Nephron (organoid): Measurements from ENCODE around the gene SBF2.
A peak's percentile ranks its signal among the peaks of the same experiment; 100 is the strongest.

Experiments
- H3K27ac Mint-ChIP-seq, 3 experiments: 2 replicates each; pipeline ENCODE4 v1.8.0; 2020; ENCODE audit warnings: mixed read lengths in 3 of 3, mild to moderate bottlenecking in 2 of 3, moderate library complexity in 1 of 3
- H3K27me3 Mint-ChIP-seq: 2 replicates; pipeline ENCODE4 v1.8.0; 2021; ENCODE audit warnings: low read depth, mild to moderate bottlenecking, moderate library complexity, mixed read lengths
- H3K36me3 Mint-ChIP-seq: 2 replicates; pipeline ENCODE4 v1.8.0; 2020; ENCODE audit warnings: low read depth, mixed read lengths
- H3K4me1 Mint-ChIP-seq: 2 replicates; pipeline ENCODE4 v1.8.0; 2020; ENCODE audit warnings: mixed read lengths
- H3K4me3 Mint-ChIP-seq, 3 experiments: 2 replicates each; pipeline ENCODE4 v1.8.0; 2020; ENCODE audit warnings: mild to moderate bottlenecking in 3 of 3, mixed read lengths in 3 of 3, moderate library complexity in 2 of 3
- H3K9me3 Mint-ChIP-seq: 2 replicates; pipeline ENCODE4 v1.8.0; 2020; ENCODE audit warnings: mixed read lengths
- TF ChIP-seq, protein P1 (sequence below), 3 experiments: fragments of 200-600 bp; sonication (generic); IDR thresholded peaks; one replicate each; pipeline ENCODE4 v1.5.0; 2021; ENCODE audit warnings: antibody characterized with exemption in 3 of 3; ENCODE audit not compliant: unreplicated experiment in 3 of 3

SBF2 gene

DNA sequence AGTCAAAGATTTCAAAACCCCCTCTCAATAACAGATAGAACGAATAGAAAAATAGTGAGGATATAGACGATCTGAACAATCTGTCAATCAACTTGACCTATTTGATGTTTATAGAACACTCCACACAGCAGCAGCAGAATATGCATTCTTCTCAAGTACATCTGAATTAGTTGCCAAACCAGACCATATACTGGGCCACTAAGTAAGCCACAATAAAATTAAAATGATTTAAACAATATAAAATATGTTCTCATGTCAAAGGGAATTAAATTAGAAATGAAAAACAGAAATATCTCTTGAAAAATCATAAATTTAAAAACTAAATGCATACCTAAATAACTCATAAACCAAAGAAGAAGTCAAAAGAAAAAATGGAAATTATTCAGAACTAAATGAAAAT lies 229.2 kb downstream of the SBF2 start:
- H3K9me3 Mint-ChIP-seq: peaks cover 34% of the 10 kb centered on the region
- peak overlapping the region in 1 of 3 experiments; percentile 2 for H3K27ac Mint-ChIP-seq
- no peak overlapping the region for H3K4me3 Mint-ChIP-seq
- peaks cover 26% of the 10 kb centered on the region for H3K36me3 Mint-ChIP-seq
- TF ChIP-seq, protein P1, sequence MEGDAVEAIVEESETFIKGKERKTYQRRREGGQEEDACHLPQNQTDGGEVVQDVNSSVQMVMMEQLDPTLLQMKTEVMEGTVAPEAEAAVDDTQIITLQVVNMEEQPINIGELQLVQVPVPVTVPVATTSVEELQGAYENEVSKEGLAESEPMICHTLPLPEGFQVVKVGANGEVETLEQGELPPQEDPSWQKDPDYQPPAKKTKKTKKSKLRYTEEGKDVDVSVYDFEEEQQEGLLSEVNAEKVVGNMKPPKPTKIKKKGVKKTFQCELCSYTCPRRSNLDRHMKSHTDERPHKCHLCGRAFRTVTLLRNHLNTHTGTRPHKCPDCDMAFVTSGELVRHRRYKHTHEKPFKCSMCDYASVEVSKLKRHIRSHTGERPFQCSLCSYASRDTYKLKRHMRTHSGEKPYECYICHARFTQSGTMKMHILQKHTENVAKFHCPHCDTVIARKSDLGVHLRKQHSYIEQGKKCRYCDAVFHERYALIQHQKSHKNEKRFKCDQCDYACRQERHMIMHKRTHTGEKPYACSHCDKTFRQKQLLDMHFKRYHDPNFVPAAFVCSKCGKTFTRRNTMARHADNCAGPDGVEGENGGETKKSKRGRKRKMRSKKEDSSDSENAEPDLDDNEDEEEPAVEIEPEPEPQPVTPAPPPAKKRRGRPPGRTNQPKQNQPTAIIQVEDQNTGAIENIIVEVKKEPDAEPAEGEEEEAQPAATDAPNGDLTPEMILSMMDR (IDR thresholded peaks at IDR 0.05; ENCODE audit: unreplicated experiment in 3 of 3): no peak
- H3K4me1 Mint-ChIP-seq: no peaks in the 10 kb centered on the region
- H3K27me3 Mint-ChIP-seq: no peaks in the 10 kb centered on the region

DNA sequence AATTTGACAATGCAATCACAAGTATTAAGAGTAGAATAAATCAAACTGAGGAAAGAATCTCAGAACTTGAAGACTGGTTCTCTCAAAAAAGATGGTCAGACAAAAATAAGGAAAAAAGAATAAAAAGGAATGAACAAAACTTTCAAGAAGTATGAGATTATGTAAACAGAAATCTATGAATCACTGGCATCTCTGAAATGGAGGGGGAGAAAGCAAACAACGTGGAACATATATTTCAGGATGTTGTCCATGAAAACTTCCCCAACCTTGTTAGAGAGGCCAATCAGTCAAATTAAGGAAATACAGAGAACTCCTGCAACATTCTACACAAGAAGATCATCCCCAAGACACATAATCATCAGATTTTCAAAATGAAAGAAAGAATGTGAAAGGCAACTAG lies 235.7 kb downstream of the SBF2 start:
- H3K27ac Mint-ChIP-seq: no peak overlapping the region
- TF ChIP-seq, protein P1 (IDR thresholded peaks at IDR 0.05; ENCODE audit: unreplicated experiment in 3 of 3): no peak
- no peak overlapping the region for H3K4me3 Mint-ChIP-seq
- H3K9me3 Mint-ChIP-seq: peaks cover 67% of the 10 kb centered on the region
- no peaks in the 10 kb centered on the region for H3K4me1 Mint-ChIP-seq
- peaks cover 63% of the 10 kb centered on the region for H3K36me3 Mint-ChIP-seq
- peaks cover 5% of the 10 kb centered on the region for H3K27me3 Mint-ChIP-seq

DNA sequence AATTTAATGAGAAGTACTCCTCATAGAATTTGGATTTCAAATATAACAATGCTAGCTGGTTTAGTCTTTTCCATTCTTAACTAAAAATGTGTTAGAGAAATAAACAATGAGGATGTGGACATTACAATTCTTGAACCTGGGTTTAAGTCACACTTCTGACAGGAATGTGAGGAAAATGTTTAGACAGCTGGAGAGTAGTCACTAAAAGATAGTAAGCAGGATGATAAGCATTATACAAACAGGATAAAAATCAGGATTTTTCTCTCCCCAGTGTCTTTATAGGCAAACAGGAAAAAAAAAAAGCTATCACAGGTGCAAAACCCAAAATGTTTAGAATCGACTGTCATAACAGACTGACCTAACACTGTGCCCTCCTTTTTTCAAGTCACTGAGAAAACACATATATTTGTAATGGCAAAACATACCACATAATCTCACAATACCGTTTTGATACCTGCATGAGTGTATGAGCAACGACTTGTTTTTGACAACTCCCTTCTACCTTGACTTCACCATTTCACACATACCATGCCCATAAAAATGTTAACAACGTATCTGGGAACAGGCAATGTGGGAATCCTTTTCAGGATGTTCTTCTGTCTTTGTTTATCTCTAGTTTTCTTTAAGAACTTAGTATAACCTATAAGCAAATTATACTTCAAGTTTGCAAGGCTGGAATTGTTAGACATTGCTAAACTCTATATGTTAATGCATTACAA lies 242.0 kb downstream of the SBF2 start:
- Mint-ChIP-seq H3K27me3 (peaks cover 5% of the 10 kb centered on the region), H3K4me1 (no peaks in the 10 kb centered on the region), H3K9me3 (peaks cover 18% of the 10 kb centered on the region), H3K27ac (peak overlapping the region in 1 of 3 experiments; percentile 30), H3K36me3 (peaks cover 12% of the 10 kb centered on the region), H3K4me3 (no peak overlapping the region)
- TF ChIP-seq, protein P1 (IDR thresholded peaks at IDR 0.05; ENCODE audit: unreplicated experiment in 3 of 3): no peak

DNA sequence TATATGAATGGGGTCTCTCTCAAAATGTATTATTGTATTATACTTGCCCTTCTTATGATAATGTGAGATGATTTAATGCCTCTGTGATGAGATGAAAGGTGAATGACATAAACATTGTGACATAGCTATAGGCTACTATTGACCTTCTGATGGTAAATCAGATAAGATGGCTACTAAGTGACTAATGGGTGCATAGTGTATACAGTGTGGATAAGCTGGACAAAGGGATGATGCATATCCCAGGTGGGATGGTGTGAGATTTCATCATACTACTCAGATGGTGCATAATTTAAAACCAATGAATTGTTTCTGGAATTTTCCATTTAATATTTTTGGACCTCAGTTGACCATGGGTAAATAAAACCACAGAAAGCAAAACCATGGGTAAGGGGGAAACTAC lies 243.5 kb downstream of the SBF2 start:
- Mint-ChIP-seq H3K4me1 (no peaks in the 10 kb centered on the region), H3K27ac (no peak overlapping the region), H3K4me3 (no peak overlapping the region), H3K9me3 (peaks cover 13% of the 10 kb centered on the region), H3K36me3 (peaks cover 4% of the 10 kb centered on the region), H3K27me3 (peaks cover 5% of the 10 kb centered on the region)
- TF ChIP-seq, protein P1 (IDR thresholded peaks at IDR 0.05; ENCODE audit: unreplicated experiment in 3 of 3): no peak

DNA sequence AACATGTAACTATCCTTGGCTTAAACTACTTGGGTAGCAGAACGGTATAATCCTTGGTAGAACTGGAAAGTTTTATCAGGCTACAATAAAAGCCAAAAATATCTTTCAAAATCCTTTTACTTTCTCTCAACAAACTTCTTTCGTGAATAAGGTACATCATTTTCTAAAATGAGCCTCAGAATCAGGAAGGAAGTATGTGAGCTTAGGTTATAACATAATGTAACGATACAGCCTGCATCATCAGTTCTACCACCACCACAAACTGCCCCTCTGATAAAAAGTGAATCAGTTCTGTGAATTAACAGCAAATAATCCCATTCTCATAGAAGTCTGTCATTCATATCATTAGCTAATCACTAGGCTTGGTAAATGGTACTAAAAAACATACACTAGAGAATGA lies 244.3 kb downstream of the SBF2 start:
- no peak overlapping the region for H3K4me3 Mint-ChIP-seq
- H3K9me3 Mint-ChIP-seq: peaks cover 9% of the 10 kb centered on the region

More for the DNA sequence above, 244.3 kb downstream of the SBF2 start:
- Mint-ChIP-seq H3K27ac (no peak overlapping the region), H3K36me3 (no peaks in the 10 kb centered on the region), H3K27me3 (peaks cover 5% of the 10 kb centered on the region), H3K4me1 (no peaks in the 10 kb centered on the region)
- TF ChIP-seq, protein P1 (IDR thresholded peaks at IDR 0.05; ENCODE audit: unreplicated experiment in 3 of 3): no peak
